H9 (cell line): Measurements from ENCODE around the gene CFAP141. TPM values are rescaled to one million over a fixed set of nuclear protein-coding genes. Genes with fewer than 3 reads are reported as not detected.

Experiments
- DNase-seq: peaks from one replicate; pipeline ENCODE4 v3.0.0-alpha.2; 2017
- H2AFZ ChIP-seq: one replicate; pipeline ENCODE4 v1.6.1; 2013; ENCODE audit warnings: mild to moderate bottlenecking, low read length, control low read depth, moderate library complexity
- H2AK5ac ChIP-seq: 2 replicates; pipeline ENCODE4 v1.6.1; 2013; ENCODE audit warnings: low read length, control low read depth, mixed read lengths; ENCODE audit not compliant: insufficient read length
- H2BK120ac ChIP-seq: one replicate; pipeline ENCODE4 v1.6.1; 2013; ENCODE audit warnings: low read depth, mild to moderate bottlenecking, low read length, control low read depth, inconsistent platforms; ENCODE audit not compliant: poor library complexity, severe bottlenecking
- H2BK12ac ChIP-seq: 2 replicates; pipeline ENCODE4 v1.6.1; 2013; ENCODE audit warnings: low read length, control low read depth, mixed read lengths, low read depth; ENCODE audit not compliant: insufficient read length
- H2BK15ac ChIP-seq: 2 replicates; pipeline ENCODE4 v1.6.1; 2013; ENCODE audit warnings: low read depth, low read length, control low read depth
- H2BK20ac ChIP-seq: one replicate; pipeline ENCODE4 v1.6.1; 2013; ENCODE audit warnings: low read depth, mild to moderate bottlenecking, low read length, control low read depth, inconsistent platforms; ENCODE audit not compliant: poor library complexity, severe bottlenecking
- H2BK5ac ChIP-seq: 2 replicates; pipeline ENCODE4 v1.6.1; 2013; ENCODE audit warnings: low read length, control low read depth, mixed read lengths; ENCODE audit not compliant: insufficient read length
- H3K14ac ChIP-seq: 2 replicates; pipeline ENCODE4 v1.6.1; 2013; ENCODE audit warnings: low read length, control low read depth; ENCODE audit not compliant: insufficient read depth
- H3K18ac ChIP-seq: 2 replicates; pipeline ENCODE4 v1.6.1; 2013; ENCODE audit warnings: low read depth, mild to moderate bottlenecking, mixed read lengths, low read length, control low read depth; ENCODE audit not compliant: insufficient read length
- H3K23ac ChIP-seq: 2 replicates; pipeline ENCODE4 v1.6.1; 2013; ENCODE audit warnings: low read length, control low read depth, mixed read lengths, low read depth; ENCODE audit not compliant: insufficient read length
- H3K23me2 ChIP-seq: 2 replicates; pipeline ENCODE4 v1.6.1; 2013; ENCODE audit warnings: low read depth, mild to moderate bottlenecking, mixed read lengths, low read length, control low read depth; ENCODE audit not compliant: insufficient read length, poor library complexity, severe bottlenecking
- H3K27ac ChIP-seq: 2 replicates; pipeline ENCODE4 v1.5.1; 2013; ENCODE audit warnings: low read length, control low read depth, mixed read lengths, low read depth; ENCODE audit not compliant: insufficient read length
- H3K27me3 ChIP-seq: 2 replicates; pipeline ENCODE4 v1.6.1; 2013; ENCODE audit warnings: low read length, control low read depth, inconsistent platforms; ENCODE audit not compliant: insufficient read depth
- H3K4ac ChIP-seq: 2 replicates; pipeline ENCODE4 v1.6.1; 2013; ENCODE audit warnings: low read depth, mild to moderate bottlenecking, control low read depth, inconsistent platforms, low read length, moderate library complexity
- H3K4me1 ChIP-seq: 2 replicates; pipeline ENCODE4 v1.6.1; 2013; ENCODE audit warnings: low read length, control low read depth, inconsistent platforms; ENCODE audit not compliant: insufficient read depth
- H3K4me2 ChIP-seq: 2 replicates; pipeline ENCODE4 v1.6.1; 2013; ENCODE audit warnings: low read length, control low read depth, mixed read lengths; ENCODE audit not compliant: insufficient read length, insufficient read depth
- H3K56ac ChIP-seq: 2 replicates; pipeline ENCODE4 v1.6.1; 2013; ENCODE audit warnings: low read depth, mild to moderate bottlenecking, mixed read lengths, low read length, control low read depth; ENCODE audit not compliant: insufficient read length
- H3K79me1 ChIP-seq: 2 replicates; pipeline ENCODE4 v1.6.1; 2013; ENCODE audit warnings: low read depth, mild to moderate bottlenecking, moderate library complexity, low read length, control low read depth, inconsistent platforms; ENCODE audit not compliant: insufficient read depth, poor library complexity, severe bottlenecking
- H3K79me2 ChIP-seq: 2 replicates; pipeline ENCODE4 v1.6.1; 2013; ENCODE audit warnings: low read length, control low read depth, inconsistent platforms; ENCODE audit not compliant: insufficient read depth
- H3K9ac ChIP-seq: 2 replicates; pipeline ENCODE4 v1.6.1; 2013; ENCODE audit warnings: low read length, control low read depth, mixed read lengths; ENCODE audit not compliant: insufficient read length; ENCODE audit errors: extremely low read depth
- H3K9me3 ChIP-seq: one replicate; pipeline ENCODE4 v1.6.1; 2013; ENCODE audit warnings: low read depth, low read length, inconsistent platforms; ENCODE audit not compliant: control insufficient read depth
- H3T11ph ChIP-seq: one replicate; pipeline ENCODE4 v1.6.1; 2013; ENCODE audit warnings: mild to moderate bottlenecking, low read length, control low read depth, inconsistent platforms
- H4K20me1 ChIP-seq: one replicate; pipeline ENCODE4 v1.6.1; 2013; ENCODE audit not compliant: control insufficient read depth, insufficient read length, insufficient read depth
- H4K5ac ChIP-seq: 2 replicates; pipeline ENCODE4 v1.6.1; 2013; ENCODE audit warnings: low read depth, mild to moderate bottlenecking, mixed read lengths, low read length, control low read depth; ENCODE audit not compliant: insufficient read length
- H4K8ac ChIP-seq: replicated peaks from 2 replicates; pipeline ENCODE4 v1.6.1; 2013; ENCODE audit warnings: low read length, control low read depth, mixed read lengths, low read depth; ENCODE audit not compliant: insufficient read length
- H4K91ac ChIP-seq: 2 replicates; pipeline ENCODE4 v1.6.1; 2013; ENCODE audit warnings: low read depth, mild to moderate bottlenecking, moderate library complexity, mixed read lengths, low read length, control low read depth; ENCODE audit not compliant: insufficient read length
- H3K27ac Mint-ChIP-seq, 3 experiments: 2 replicates in 2 of 3; 3 replicates in 1 of 3; pipeline ENCODE4 v1.8.0; 2020 to 2021; ENCODE audit warnings: mixed read lengths in 3 of 3, mild to moderate bottlenecking in 1 of 3, moderate library complexity in 1 of 3
- H3K27me3 Mint-ChIP-seq: 2 replicates; pipeline ENCODE4 v1.8.0; 2021; ENCODE audit warnings: low read depth, mild to moderate bottlenecking, moderate library complexity, mixed read lengths
- H3K36me3 Mint-ChIP-seq, 3 experiments: 2 replicates in 2 of 3; 3 replicates in 1 of 3; pipeline ENCODE4 v1.8.0; 2020 to 2021; ENCODE audit warnings: low read depth in 3 of 3, mixed read lengths in 3 of 3; ENCODE audit not compliant: insufficient read depth in 1 of 3
- H3K4me1 Mint-ChIP-seq, 2 experiments: 2 replicates each; pipeline ENCODE4 v1.8.0; 2020; ENCODE audit warnings: mixed read lengths in 2 of 2
- H3K4me3 Mint-ChIP-seq, 2 experiments: 2 replicates in 1 of 2; 3 replicates in 1 of 2; pipeline ENCODE4 v1.8.0; 2020 to 2021; ENCODE audit warnings: mild to moderate bottlenecking in 2 of 2, mixed read lengths in 2 of 2, moderate library complexity in 1 of 2
- H3K9me3 Mint-ChIP-seq, 2 experiments: 2 replicates in 1 of 2; 3 replicates in 1 of 2; pipeline ENCODE4 v1.8.0; 2020; ENCODE audit warnings: mild to moderate bottlenecking in 2 of 2, mixed read lengths in 2 of 2, moderate library complexity in 1 of 2
- CTCF ChIP-seq: fragments of 200-600 bp; sonication (generic); conservative IDR thresholded peaks from 3 replicates; pipeline ENCODE4 v1.8.0; 2021; ENCODE audit warnings: antibody characterized with exemption, mild to moderate bottlenecking
- WGBS: extraction: QIAGEN DNeasy Blood & Tissue Kit; methylation state at CpG from one replicate; pipeline ENCODE4 v1.1.7; 2013; ENCODE audit warnings: missing lambda C conversion rate, low lambda C conversion rate, mixed read lengths; ENCODE audit not compliant: insufficient read length; ENCODE audit errors: extremely low coverage; 5-methylcytosine and 5-hydroxymethylcytosine counted together
- total RNA-seq: library from RNA; stranded (reverse); gene quantifications from 2 replicates; pipeline ENCODE4 v1.2.1, GENCODE V29; 2021

CFAP141 gene
- total RNA-seq, 1 experiment from 2014 or later, result not detected

- no peak for DNase-seq
- no peak overlapping the region for H3K18ac ChIP-seq
- no peak overlapping the region for H2BK20ac ChIP-seq
- H3K9ac ChIP-seq, result peak overlapping the region; percentile 33
- H2BK120ac ChIP-seq, result no peak overlapping the region
- peaks cover 9% of the 10 kb centered on the region for H3K23me2 ChIP-seq
- Mint-ChIP-seq H3K4me1 (peaks cover 48 to 54% of the 10 kb centered on the region in 2 experiments), H3K27me3 (peaks cover 4% of the 10 kb centered on the region), H3K27ac (peak overlapping the region; percentile 66 to 94 (median 86)), H3K9me3 (no peaks in the 10 kb centered on the region; a peak in 2 of 5 replicates), H3K36me3 (peaks cover 42 to 70% (median 53%) of the 10 kb centered on the region in 3 experiments), H3K4me3 (peak overlapping the region; percentile 50 to 100; a peak in 4 of 5 replicates)
- no peak overlapping the region for H3T11ph ChIP-seq
- no peak overlapping the region for H2AFZ ChIP-seq
- no peak for TF ChIP-seq CTCF
- no peak overlapping the region for H3K23ac ChIP-seq
- peaks cover 69% of the 10 kb centered on the region for H3K79me2 ChIP-seq
- no peak overlapping the region for H3K4ac ChIP-seq
- H4K20me1 ChIP-seq, result no peaks in the 10 kb centered on the region
- H3K56ac ChIP-seq, result no peak overlapping the region
- H2BK15ac ChIP-seq, result no peak overlapping the region
- H4K5ac ChIP-seq, result no peak overlapping the region
- no peaks in the 10 kb centered on the region for H3K27me3 ChIP-seq
- no peaks in the 10 kb centered on the region for H3K9me3 ChIP-seq
- no peak overlapping the region; the same call in 1 of the 2 replicates for H3K14ac ChIP-seq
- H2BK12ac ChIP-seq, result no peak overlapping the region
- H2BK5ac ChIP-seq, result no peak overlapping the region
- no peak overlapping the region for H3K27ac ChIP-seq
- H3K79me1 ChIP-seq, result peaks cover 9% of the 10 kb centered on the region
- H3K4me2 ChIP-seq, result peak overlapping the region; percentile 1
- H4K91ac ChIP-seq, result no peak overlapping the region
- WGBS, result no CpG with 5 or more reads among the region's 10 CpGs
- H4K8ac ChIP-seq, result no peak overlapping the region
- peaks cover 5% of the 10 kb centered on the region; the same call in 1 of the 2 replicates for H3K4me1 ChIP-seq
- no peak overlapping the region for H2AK5ac ChIP-seq
These were observed 27.0 kb downstream of the CFAP141 start for GRCh38 chr1:154178911-154179811.
